TTC549 (cell line): Measurements from ENCODE around the gene SLC9A2.
A peak's percentile ranks its signal among the peaks of the same experiment; 100 is the strongest.

Source experiments
- FAIRE-seq: peaks from 2 replicates; lab custom pipeline; 2012; peaks lifted over from hg19 to GRCh38; lab: Jason Lieb, UNC

Gene SLC9A2

GRCh38 chr2:102726128-102727087 lies 107.1 kb downstream of the SLC9A2 start:
- FAIRE-seq: no peak

GRCh38 chr2:102735416-102736109 lies 116.2 kb downstream of the SLC9A2 start:
- FAIRE-seq: no peak

GRCh38 chr2:102736110-102736409 lies 116.7 kb downstream of the SLC9A2 start:
- FAIRE-seq: no peak

- FAIRE-seq: no peak
Measured at GRCh38 chr2:102736410-102737409, 117.4 kb downstream of the SLC9A2 start.

- no peak for FAIRE-seq
Measured at GRCh38 chr2:102737431-102737830, 118.1 kb downstream of the SLC9A2 start.

- FAIRE-seq: no peak
Measured at GRCh38 chr2:102743259-102743658, 123.9 kb downstream of the SLC9A2 start.

- no peak for FAIRE-seq
Measured at GRCh38 chr2:102748107-102748506, 128.8 kb downstream of the SLC9A2 start.

GRCh38 chr2:102749938-102750337 lies 130.6 kb downstream of the SLC9A2 start:
- FAIRE-seq: no peak

- FAIRE-seq: peak; percentile 73
Measured at GRCh38 chr2:102753563-102754159, 134.3 kb downstream of the SLC9A2 start.

- FAIRE-seq: no peak
Measured at GRCh38 chr2:102754456-102755145, 135.2 kb downstream of the SLC9A2 start.

GRCh38 chr2:102755284-102755683 lies 135.9 kb downstream of the SLC9A2 start:
- no peak for FAIRE-seq

GRCh38 chr2:102758439-102758838 lies 139.1 kb downstream of the SLC9A2 start:
- FAIRE-seq: no peak
